ENCODE data around the gene BTBD9. TPM values are rescaled to one million over a fixed set of nuclear protein-coding genes. Genes with fewer than 3 reads are reported as not detected.

The BTBD9 gene
- total RNA-seq (2014; rRNA removed): 5.6 and 6.5 TPM in 2 replicates
- polyA plus RNA-seq (2012): 3.7 TPM

GRCh38 chr6:38639498-38640215 lies at the start of gene BTBD9:
Gene BTBD9 (minus strand): TSS chr6:38639929.
- peak; percentile 77 for DNase-seq (ENCODE audit: low read depth)

GRCh38 chr6:38688579-38689087 lies 48.9 kb upstream of the BTBD9 start:
- no peak for DNase-seq (ENCODE audit: low read depth)

GRCh38 chr6:38687549-38687948 lies 47.8 kb upstream of the BTBD9 start:
- DNase-seq (ENCODE audit: low read depth): no peak

GRCh38 chr6:38687043-38687353 lies 47.3 kb upstream of the BTBD9 start:
- DNase-seq (ENCODE audit: low read depth): no peak

GRCh38 chr6:38686270-38687042 lies 46.7 kb upstream of the BTBD9 start:
- no peak for DNase-seq (ENCODE audit: low read depth)

GRCh38 chr6:38684904-38685303 lies 45.2 kb upstream of the BTBD9 start:
- no peak for DNase-seq (ENCODE audit: low read depth)

GRCh38 chr6:38684237-38684636 lies 44.5 kb upstream of the BTBD9 start:
- DNase-seq (ENCODE audit: low read depth): no peak

- DNase-seq (ENCODE audit: low read depth): no peak
These were observed 42.1 kb upstream of the BTBD9 start for GRCh38 chr6:38681850-38682249.

- DNase-seq (ENCODE audit: low read depth): no peak
These were observed 39.9 kb upstream of the BTBD9 start for GRCh38 chr6:38679668-38680067.

GRCh38 chr6:38678178-38678760 lies 38.5 kb upstream of the BTBD9 start:
- DNase-seq (ENCODE audit: low read depth): no peak

- no peak for DNase-seq (ENCODE audit: low read depth)
These were observed 37.3 kb upstream of the BTBD9 start for GRCh38 chr6:38676974-38677544.

GRCh38 chr6:38676236-38676973 lies 36.7 kb upstream of the BTBD9 start:
- DNase-seq (ENCODE audit: low read depth): no peak

GRCh38 chr6:38673397-38674165 lies 33.9 kb upstream of the BTBD9 start:
- no peak for DNase-seq (ENCODE audit: low read depth)

GRCh38 chr6:38671885-38672467 lies 32.2 kb upstream of the BTBD9 start:
- peak; percentile 60 for DNase-seq (ENCODE audit: low read depth)

- DNase-seq (ENCODE audit: low read depth): no peak
These were observed 18.9 kb upstream of the BTBD9 start for GRCh38 chr6:38658418-38659167.

- DNase-seq (ENCODE audit: low read depth): no peak
These were observed 17.2 kb upstream of the BTBD9 start for GRCh38 chr6:38656896-38657295.

GRCh38 chr6:38654263-38654662 lies 14.5 kb upstream of the BTBD9 start:
- no peak for DNase-seq (ENCODE audit: low read depth)

- no peak for DNase-seq (ENCODE audit: low read depth)
These were observed 11.5 kb upstream of the BTBD9 start for GRCh38 chr6:38651121-38651784.

GRCh38 chr6:38650207-38650752 lies 10.6 kb upstream of the BTBD9 start:
- no peak for DNase-seq (ENCODE audit: low read depth)

Measured in LHCN-M2 (cell line).